Neural progenitor cell (in vitro differentiated cells): ENCODE data around the gene ACSM2B.
"Not testable (repeated sequence)": the region's sequence is repeated elsewhere in the genome, so short reads cannot be mapped to it uniquely, and the experiment has no call there.

Source experiments
- EZH2phosphoT487 ChIP-seq: fragments of 200-600 bp; sonication (generic); IDR thresholded peaks from 2 replicates; pipeline ENCODE4 v1.6.1; 2017; ENCODE audit warnings: antibody characterized with exemption
- TF ChIP-seq, protein P1 (sequence below): fragments of 200-600 bp; sonication (generic); IDR thresholded peaks from 2 replicates; pipeline ENCODE4 v1.5.1; 2017; ENCODE audit warnings: antibody characterized with exemption, mild to moderate bottlenecking

DNA sequence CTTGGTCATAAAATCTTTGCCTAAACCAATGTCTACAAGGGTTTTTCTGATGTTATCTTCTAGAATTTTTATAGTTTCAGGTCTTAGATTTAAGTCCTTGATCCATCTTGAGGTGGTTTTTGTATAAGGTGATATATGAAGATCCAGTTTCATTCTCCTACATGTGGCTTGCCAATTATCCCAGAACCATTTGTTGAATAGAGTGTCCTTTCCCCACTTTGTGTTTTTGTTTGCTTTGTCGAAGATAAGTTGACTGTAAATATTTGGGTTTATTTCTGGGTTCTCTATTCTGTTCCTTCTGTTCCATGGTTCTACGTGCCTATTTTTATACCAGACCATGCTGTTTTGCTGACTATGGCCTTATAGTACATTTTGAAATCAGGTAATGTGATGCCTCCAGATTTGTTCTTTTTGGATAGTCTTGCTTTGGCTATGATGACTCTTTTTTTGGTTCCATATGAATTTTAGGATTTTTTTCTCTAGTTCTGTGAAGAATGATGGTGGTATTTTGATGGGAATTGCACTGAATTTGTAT, 7.0 kb downstream of the ACSM2B start:
- TF ChIP-seq, protein P1, sequence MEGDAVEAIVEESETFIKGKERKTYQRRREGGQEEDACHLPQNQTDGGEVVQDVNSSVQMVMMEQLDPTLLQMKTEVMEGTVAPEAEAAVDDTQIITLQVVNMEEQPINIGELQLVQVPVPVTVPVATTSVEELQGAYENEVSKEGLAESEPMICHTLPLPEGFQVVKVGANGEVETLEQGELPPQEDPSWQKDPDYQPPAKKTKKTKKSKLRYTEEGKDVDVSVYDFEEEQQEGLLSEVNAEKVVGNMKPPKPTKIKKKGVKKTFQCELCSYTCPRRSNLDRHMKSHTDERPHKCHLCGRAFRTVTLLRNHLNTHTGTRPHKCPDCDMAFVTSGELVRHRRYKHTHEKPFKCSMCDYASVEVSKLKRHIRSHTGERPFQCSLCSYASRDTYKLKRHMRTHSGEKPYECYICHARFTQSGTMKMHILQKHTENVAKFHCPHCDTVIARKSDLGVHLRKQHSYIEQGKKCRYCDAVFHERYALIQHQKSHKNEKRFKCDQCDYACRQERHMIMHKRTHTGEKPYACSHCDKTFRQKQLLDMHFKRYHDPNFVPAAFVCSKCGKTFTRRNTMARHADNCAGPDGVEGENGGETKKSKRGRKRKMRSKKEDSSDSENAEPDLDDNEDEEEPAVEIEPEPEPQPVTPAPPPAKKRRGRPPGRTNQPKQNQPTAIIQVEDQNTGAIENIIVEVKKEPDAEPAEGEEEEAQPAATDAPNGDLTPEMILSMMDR: not testable (repeated sequence)
- TF ChIP-seq EZH2phosphoT487: not testable (repeated sequence)
